Tibial nerve (tissue), 4 donors: ENCODE results near the gene KSR2. TPM values are rescaled to one million over a fixed set of nuclear protein-coding genes. Genes with fewer than 3 reads are reported as not detected.

Experiments
- DNase-seq, 2 donors: peaks; one replicate each; pipeline ENCODE4 v3.0.0-alpha.2; 2019; ENCODE audit warnings: low spot score in 2 of 2
- H3K27ac ChIP-seq, 4 donors: fragments of 200-600 bp; sonication (generic) in 3 of 4; one replicate each; pipeline ENCODE4 v1.5.1; 2017 to 2019; ENCODE audit warnings: mild to moderate bottlenecking in 1 of 4
- H3K27me3 ChIP-seq, 2 donors: fragments of 200-600 bp; sonication (generic) in 1 of 2; one replicate each; pipeline versions ENCODE4 v1.5.1 to v1.6.0; 2017 to 2019
- H3K36me3 ChIP-seq, 3 donors: fragments of 200-600 bp; sonication (generic); one replicate each; pipeline ENCODE4 v1.5.1; 2018 to 2019
- H3K4me1 ChIP-seq, 4 donors: fragments of 200-600 bp; sonication (generic) in 3 of 4; one replicate each; pipeline ENCODE4 v1.5.1; 2017 to 2019
- H3K4me3 ChIP-seq, 4 donors: fragments of 200-600 bp; sonication (generic) in 3 of 4; one replicate each; pipeline ENCODE4 v1.5.1; 2017 to 2019; ENCODE audit warnings: mild to moderate bottlenecking in 1 of 4, moderate library complexity in 1 of 4
- H3K9me3 ChIP-seq, 4 donors: fragments of 200-600 bp; sonication (generic) in 3 of 4; one replicate each; pipeline ENCODE4 v1.5.1; 2017 to 2019
- EP300 ChIP-seq, 2 donors: sonication (generic); formaldehyde crosslinking; IDR thresholded peaks; one replicate each; pipeline ENCODE4 v1.6.1; 2017; ENCODE audit warnings: antibody characterized with exemption in 2 of 2, mild to moderate bottlenecking in 1 of 2
- POLR2A ChIP-seq, 2 donors: fragments of 450-650 bp; IDR thresholded peaks; one replicate each; pipeline ENCODE4 v1.6.1; 2017; ENCODE audit warnings: antibody characterized with exemption in 2 of 2, mild to moderate bottlenecking in 2 of 2, moderate library complexity in 2 of 2
- WGBS, 2 donors: methylation state at CpG; one replicate each; pipeline ENCODE4 v1.1.5; 2018; 5-methylcytosine and 5-hydroxymethylcytosine counted together
- total RNA-seq, 4 donors: library from RNA; depleted of rRNA; stranded (reverse); fragments of >200 nt; gene quantifications; one replicate each; pipeline ENCODE4 v1.1.0, GENCODE V29; 2016
- TF ChIP-seq, protein P1 (sequence below), 5 experiments: fragments of 200-600 bp in 3 of 5; fragments of 450-650 bp in 2 of 5; sonication (generic) in 3 of 5; IDR thresholded peaks; one replicate each; pipeline ENCODE4 v1.5.1; 2016 to 2019; ENCODE audit warnings: antibody characterized with exemption in 5 of 5, mild to moderate bottlenecking in 3 of 5, moderate library complexity in 2 of 5

Gene KSR2
- total RNA-seq, 4 donors from 2014 or later: under 0.01 TPM; not detected in 3

GRCh38 chr12:117483501-117483900 is 485.3 kb downstream of the KSR2 start:
- Histone ChIP-seq H3K36me3 (no peaks in the 10 kb centered on the region), H3K4me3 (no peak overlapping the region), H3K9me3 (peaks cover 0 to 21% (median 0%) of the 10 kb centered on the region in 4 donors), H3K27me3 (no peaks in the 10 kb centered on the region), H3K4me1 (no peaks in the 10 kb centered on the region), H3K27ac (no peak overlapping the region)
- 63 to 65% methylated on average over 5 of the region's 5 CpGs for WGBS, 2 donors
- DNase-seq: no peak
- TF ChIP-seq, protein P1, sequence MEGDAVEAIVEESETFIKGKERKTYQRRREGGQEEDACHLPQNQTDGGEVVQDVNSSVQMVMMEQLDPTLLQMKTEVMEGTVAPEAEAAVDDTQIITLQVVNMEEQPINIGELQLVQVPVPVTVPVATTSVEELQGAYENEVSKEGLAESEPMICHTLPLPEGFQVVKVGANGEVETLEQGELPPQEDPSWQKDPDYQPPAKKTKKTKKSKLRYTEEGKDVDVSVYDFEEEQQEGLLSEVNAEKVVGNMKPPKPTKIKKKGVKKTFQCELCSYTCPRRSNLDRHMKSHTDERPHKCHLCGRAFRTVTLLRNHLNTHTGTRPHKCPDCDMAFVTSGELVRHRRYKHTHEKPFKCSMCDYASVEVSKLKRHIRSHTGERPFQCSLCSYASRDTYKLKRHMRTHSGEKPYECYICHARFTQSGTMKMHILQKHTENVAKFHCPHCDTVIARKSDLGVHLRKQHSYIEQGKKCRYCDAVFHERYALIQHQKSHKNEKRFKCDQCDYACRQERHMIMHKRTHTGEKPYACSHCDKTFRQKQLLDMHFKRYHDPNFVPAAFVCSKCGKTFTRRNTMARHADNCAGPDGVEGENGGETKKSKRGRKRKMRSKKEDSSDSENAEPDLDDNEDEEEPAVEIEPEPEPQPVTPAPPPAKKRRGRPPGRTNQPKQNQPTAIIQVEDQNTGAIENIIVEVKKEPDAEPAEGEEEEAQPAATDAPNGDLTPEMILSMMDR (IDR thresholded peaks at IDR 0.05): no peak
- TF ChIP-seq POLR2A (IDR thresholded peaks at IDR 0.05) (no peak), EP300 (IDR thresholded peaks at IDR 0.05) (no peak)

- WGBS, 2 donors: 86 to 100% methylated on average over 1 of the region's 1 CpG
- H3K36me3 ChIP-seq: no peaks in the 10 kb centered on the region
- no peaks in the 10 kb centered on the region for H3K27me3 ChIP-seq
- peaks cover 0 to 21% (median 0%) of the 10 kb centered on the region in 4 donors for H3K9me3 ChIP-seq
- no peak for DNase-seq
- no peaks in the 10 kb centered on the region for H3K4me1 ChIP-seq
- no peak for TF ChIP-seq EP300 (IDR thresholded peaks at IDR 0.05)
- TF ChIP-seq POLR2A (IDR thresholded peaks at IDR 0.05): no peak
- TF ChIP-seq, protein P1 (IDR thresholded peaks at IDR 0.05): no peak
- no peak overlapping the region for H3K27ac ChIP-seq
- no peak overlapping the region for H3K4me3 ChIP-seq
Measured at GRCh38 chr12:117481470-117481869, 487.3 kb downstream of the KSR2 start.

DNA sequence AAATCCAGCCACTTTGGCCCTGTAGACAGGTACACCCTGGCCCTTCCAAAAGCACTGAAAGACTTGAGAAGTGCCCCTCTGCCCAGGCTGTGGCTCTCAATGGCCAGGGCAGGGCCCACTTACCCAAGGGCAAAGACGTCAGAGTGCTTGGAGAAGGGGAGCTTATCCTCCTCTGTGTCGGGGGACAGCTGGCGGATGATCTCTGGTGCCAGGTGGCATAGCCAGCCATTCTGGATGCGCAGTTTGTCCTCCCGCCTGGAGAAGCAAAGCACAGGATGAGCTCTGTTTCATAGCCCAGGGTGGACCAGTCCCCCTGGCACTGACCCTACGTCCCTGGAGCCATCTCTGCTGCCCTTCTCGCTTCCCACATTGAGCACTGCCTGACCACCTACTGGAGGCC is 492.4 kb downstream of the KSR2 start:
- TF ChIP-seq POLR2A (IDR thresholded peaks at IDR 0.05) (no peak), EP300 (IDR thresholded peaks at IDR 0.05) (no peak)
- TF ChIP-seq, protein P1 (IDR thresholded peaks at IDR 0.05): no peak
- Histone ChIP-seq H3K4me3 (no peak overlapping the region), H3K4me1 (no peaks in the 10 kb centered on the region), H3K27ac (no peak overlapping the region), H3K27me3 (no peaks in the 10 kb centered on the region), H3K9me3 (peaks cover 0 to 6% (median 0%) of the 10 kb centered on the region in 4 donors), H3K36me3 (no peaks in the 10 kb centered on the region)
- DNase-seq: no peak
- WGBS, 2 donors: 90 to 97% methylated on average over 5 to 7 of the region's 7 CpGs

DNA sequence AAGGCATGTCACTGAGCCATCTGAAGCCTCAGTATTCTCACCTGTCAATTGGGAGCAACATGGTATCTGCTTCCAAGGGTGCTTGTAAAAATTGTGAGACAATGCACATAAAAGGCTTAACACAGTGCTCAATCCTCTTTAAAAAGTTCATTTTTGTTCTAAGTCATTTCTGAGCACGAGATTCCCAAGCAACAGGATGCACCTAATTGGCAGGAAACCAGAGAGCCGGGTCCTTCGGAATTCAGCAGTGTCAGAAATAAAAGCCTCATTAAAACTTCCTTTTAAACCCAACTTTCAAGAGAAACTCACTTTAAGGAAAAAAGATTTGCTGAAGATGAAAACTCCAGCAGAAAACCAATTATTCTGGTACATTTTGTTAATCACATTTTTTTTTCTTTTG is 494.9 kb downstream of the KSR2 start:
- no peak for DNase-seq
- Histone ChIP-seq H3K27me3 (no peaks in the 10 kb centered on the region), H3K36me3 (no peaks in the 10 kb centered on the region), H3K9me3 (peaks cover 0 to 12% (median 0%) of the 10 kb centered on the region in 4 donors), H3K4me3 (no peak overlapping the region), H3K27ac (no peak overlapping the region), H3K4me1 (no peaks in the 10 kb centered on the region)
- WGBS, 2 donors: 2 to 6% methylated on average over 3 of the region's 3 CpGs
- TF ChIP-seq EP300 (IDR thresholded peaks at IDR 0.05) (no peak), POLR2A (IDR thresholded peaks at IDR 0.05) (no peak)
- TF ChIP-seq, protein P1 (IDR thresholded peaks at IDR 0.05): no peak

GRCh38 chr12:117472983-117473382 is 495.8 kb downstream of the KSR2 start:
- H3K36me3 ChIP-seq: no peaks in the 10 kb centered on the region
- no peak overlapping the region for H3K4me3 ChIP-seq
- DNase-seq: no peak
- WGBS, 2 donors: 30 to 36% methylated on average over 5 of the region's 5 CpGs
- TF ChIP-seq POLR2A (IDR thresholded peaks at IDR 0.05): no peak
- TF ChIP-seq, protein P1 (IDR thresholded peaks at IDR 0.05): no peak
- no peak for TF ChIP-seq EP300 (IDR thresholded peaks at IDR 0.05)
- H3K4me1 ChIP-seq: no peaks in the 10 kb centered on the region
- peaks cover 0 to 12% (median 0%) of the 10 kb centered on the region in 4 donors for H3K9me3 ChIP-seq
- H3K27ac ChIP-seq: no peak overlapping the region
- H3K27me3 ChIP-seq: no peaks in the 10 kb centered on the region
